ENCODE results near the gene AKT2. TPM values are rescaled to one million over a fixed set of nuclear protein-coding genes. Genes with fewer than 3 reads are reported as not detected.

The AKT2 gene
- polyA plus RNA-seq, 2 donors = 51.9 to 56.0 TPM

GRCh38 chr19:40247735-40248262 lies 37.3 kb downstream of the AKT2 start:
- Histone ChIP-seq H3K27ac (ENCODE audit: low read depth in 2 of 2, low read length in 1 of 2) (no peak overlapping the region), H3K4me1 (ENCODE audit: control insufficient read depth in 2 of 2, insufficient read depth in 2 of 2, low read length in 1 of 2) (peaks cover 0 to 3% of the 10 kb centered on the region in 2 donors), H3K4me3 (ENCODE audit: low read depth in 1 of 2, low read length in 2 of 2) (no peak overlapping the region), H3K9me3 (ENCODE audit: control insufficient read depth in 2 of 2, insufficient read depth in 1 of 2, low read depth in 1 of 2, low read length in 1 of 2) (no peaks in the 10 kb centered on the region), H3K36me3 (ENCODE audit: control insufficient read depth in 2 of 2, insufficient read depth in 2 of 2, low read length in 1 of 2) (peaks cover 12 to 24% of the 10 kb centered on the region in 2 donors), H3K27me3 (ENCODE audit: control insufficient read depth in 1 of 2, insufficient read depth in 2 of 2, low read length in 2 of 2) (no peaks in the 10 kb centered on the region)
- WGBS, 2 donors = 82 to 88% methylated on average over 12 of the region's 12 CpGs

- H3K27me3 ChIP-seq (ENCODE audit: control insufficient read depth in 1 of 2, insufficient read depth in 2 of 2, low read length in 2 of 2) = no peaks in the 10 kb centered on the region
- H3K36me3 ChIP-seq (ENCODE audit: control insufficient read depth in 2 of 2, insufficient read depth in 2 of 2, low read length in 1 of 2) = peaks cover 12 to 28% of the 10 kb centered on the region in 2 donors
- peaks cover 3 to 4% of the 10 kb centered on the region in 2 donors for H3K4me1 ChIP-seq (ENCODE audit: control insufficient read depth in 2 of 2, insufficient read depth in 2 of 2, low read length in 1 of 2)
- WGBS, 2 donors = 85 to 93% methylated on average over 6 of the region's 6 CpGs
- H3K4me3 ChIP-seq (ENCODE audit: low read depth in 1 of 2, low read length in 2 of 2) = no peak overlapping the region
- H3K27ac ChIP-seq (ENCODE audit: low read depth in 2 of 2, low read length in 1 of 2) = no peak overlapping the region
- no peaks in the 10 kb centered on the region for H3K9me3 ChIP-seq (ENCODE audit: control insufficient read depth in 2 of 2, insufficient read depth in 1 of 2, low read depth in 1 of 2, low read length in 1 of 2)
Observed at GRCh38 chr19:40247178-40247577, 38.0 kb downstream of the AKT2 start.

- 94 to 96% methylated on average over 16 of the region's 16 CpGs for WGBS, 2 donors
- H3K36me3 ChIP-seq (ENCODE audit: control insufficient read depth in 2 of 2, insufficient read depth in 2 of 2, low read length in 1 of 2) = peaks cover 12 to 29% of the 10 kb centered on the region in 2 donors
- H3K27ac ChIP-seq (ENCODE audit: low read depth in 2 of 2, low read length in 1 of 2) = no peak overlapping the region
- H3K4me3 ChIP-seq (ENCODE audit: low read depth in 1 of 2, low read length in 2 of 2) = no peak overlapping the region
- peaks cover 3 to 4% of the 10 kb centered on the region in 2 donors for H3K4me1 ChIP-seq (ENCODE audit: control insufficient read depth in 2 of 2, insufficient read depth in 2 of 2, low read length in 1 of 2)
- no peaks in the 10 kb centered on the region for H3K27me3 ChIP-seq (ENCODE audit: control insufficient read depth in 1 of 2, insufficient read depth in 2 of 2, low read length in 2 of 2)
- H3K9me3 ChIP-seq (ENCODE audit: control insufficient read depth in 2 of 2, insufficient read depth in 1 of 2, low read depth in 1 of 2, low read length in 1 of 2) = no peaks in the 10 kb centered on the region
Observed at GRCh38 chr19:40246292-40247073, 38.7 kb downstream of the AKT2 start.

DNA sequence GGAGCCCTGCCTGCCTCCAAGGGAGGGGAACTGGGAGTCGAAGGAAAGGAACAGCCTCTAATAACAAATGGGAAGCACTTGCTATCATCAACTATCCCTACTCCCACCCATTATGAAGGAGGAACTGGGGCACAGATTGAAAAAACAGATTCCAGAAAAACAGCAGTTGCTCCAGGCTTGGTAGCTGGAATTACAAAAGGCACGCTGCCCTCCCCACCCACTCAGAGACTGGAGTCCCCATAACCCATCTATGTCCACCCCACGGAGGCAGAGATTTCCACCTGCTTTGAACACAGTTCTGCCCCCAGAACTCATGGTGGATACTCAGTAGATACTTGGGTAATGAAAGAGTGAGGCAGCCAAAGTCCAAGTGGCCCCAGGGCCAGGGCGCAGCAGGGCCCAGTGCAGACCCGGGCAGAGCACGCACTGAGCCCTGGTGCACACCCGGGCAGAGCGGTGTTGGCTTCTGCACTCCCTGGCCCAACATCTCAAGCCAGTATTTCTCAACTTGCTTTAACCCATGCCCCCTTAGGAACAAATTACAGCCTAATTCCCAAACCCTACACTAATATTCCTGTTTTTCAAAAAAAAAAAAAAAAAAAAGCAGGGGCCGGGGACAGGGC lies 39.5 kb downstream of the AKT2 start:
- H3K36me3 ChIP-seq (ENCODE audit: control insufficient read depth in 2 of 2, insufficient read depth in 2 of 2, low read length in 1 of 2) = peaks cover 12 to 27% of the 10 kb centered on the region in 2 donors
- H3K4me1 ChIP-seq (ENCODE audit: control insufficient read depth in 2 of 2, insufficient read depth in 2 of 2, low read length in 1 of 2) = peaks cover 3 to 4% of the 10 kb centered on the region in 2 donors
- 76 to 78% methylated on average over 9 of the region's 9 CpGs for WGBS, 2 donors
- no peak overlapping the region for H3K27ac ChIP-seq (ENCODE audit: low read depth in 2 of 2, low read length in 1 of 2)
- H3K9me3 ChIP-seq (ENCODE audit: control insufficient read depth in 2 of 2, insufficient read depth in 1 of 2, low read depth in 1 of 2, low read length in 1 of 2) = no peaks in the 10 kb centered on the region
- no peaks in the 10 kb centered on the region for H3K27me3 ChIP-seq (ENCODE audit: control insufficient read depth in 1 of 2, insufficient read depth in 2 of 2, low read length in 2 of 2)
- H3K4me3 ChIP-seq (ENCODE audit: low read depth in 1 of 2, low read length in 2 of 2) = no peak overlapping the region

DNA sequence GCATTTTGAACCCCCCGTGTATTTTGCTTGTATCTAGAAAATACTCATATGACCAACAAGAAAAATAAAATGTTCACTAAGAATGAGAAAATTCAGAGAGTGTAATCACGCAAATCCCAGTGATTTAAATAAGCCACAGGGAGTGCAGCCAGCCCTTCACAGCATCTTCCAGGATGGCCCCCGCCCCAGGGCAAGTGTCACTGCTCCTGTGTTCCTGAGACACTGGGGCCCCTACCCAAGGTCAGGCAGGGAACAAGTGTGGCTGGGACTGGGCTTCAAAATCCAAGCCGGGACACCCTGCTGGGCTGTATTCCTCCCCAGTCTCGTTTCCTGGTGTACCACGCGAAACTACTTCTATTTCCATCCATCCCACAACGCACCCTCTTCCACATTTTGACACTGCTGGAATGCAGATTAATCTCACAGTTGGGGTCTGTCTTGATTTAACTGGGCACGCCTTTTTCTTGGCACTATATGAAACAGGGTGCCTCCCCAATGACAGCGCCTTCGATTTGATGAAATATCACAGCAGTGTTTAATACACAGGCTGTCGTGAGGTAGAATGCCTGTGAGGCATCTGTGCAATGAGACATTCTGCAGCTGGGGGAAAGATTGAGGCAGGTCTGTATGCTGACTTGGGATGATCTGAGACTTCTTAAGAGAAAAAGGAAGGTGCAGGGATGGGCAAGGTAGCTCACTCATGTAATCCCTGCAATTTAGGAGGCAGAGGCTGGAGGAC lies 40.4 kb downstream of the AKT2 start:
- Histone ChIP-seq H3K4me1 (ENCODE audit: control insufficient read depth in 2 of 2, insufficient read depth in 2 of 2, low read length in 1 of 2) (peaks cover 3 to 4% of the 10 kb centered on the region in 2 donors), H3K4me3 (ENCODE audit: low read depth in 1 of 2, low read length in 2 of 2) (no peak overlapping the region), H3K36me3 (ENCODE audit: control insufficient read depth in 2 of 2, insufficient read depth in 2 of 2, low read length in 1 of 2) (peaks cover 18 to 29% of the 10 kb centered on the region in 2 donors), H3K27ac (ENCODE audit: low read depth in 2 of 2, low read length in 1 of 2) (no peak overlapping the region), H3K27me3 (ENCODE audit: control insufficient read depth in 1 of 2, insufficient read depth in 2 of 2, low read length in 2 of 2) (no peaks in the 10 kb centered on the region), H3K9me3 (ENCODE audit: control insufficient read depth in 2 of 2, insufficient read depth in 1 of 2, low read depth in 1 of 2, low read length in 1 of 2) (no peaks in the 10 kb centered on the region)
- WGBS, 2 donors = 74% methylated on average over 12 of the region's 12 CpGs

- H3K36me3 ChIP-seq (ENCODE audit: control insufficient read depth in 2 of 2, insufficient read depth in 2 of 2, low read length in 1 of 2) = peaks cover 15 to 31% of the 10 kb centered on the region in 2 donors
- 95 to 100% methylated on average over 2 of the region's 2 CpGs for WGBS, 2 donors
Observed at GRCh38 chr19:40243181-40243580, 42.0 kb downstream of the AKT2 start.

DNA sequence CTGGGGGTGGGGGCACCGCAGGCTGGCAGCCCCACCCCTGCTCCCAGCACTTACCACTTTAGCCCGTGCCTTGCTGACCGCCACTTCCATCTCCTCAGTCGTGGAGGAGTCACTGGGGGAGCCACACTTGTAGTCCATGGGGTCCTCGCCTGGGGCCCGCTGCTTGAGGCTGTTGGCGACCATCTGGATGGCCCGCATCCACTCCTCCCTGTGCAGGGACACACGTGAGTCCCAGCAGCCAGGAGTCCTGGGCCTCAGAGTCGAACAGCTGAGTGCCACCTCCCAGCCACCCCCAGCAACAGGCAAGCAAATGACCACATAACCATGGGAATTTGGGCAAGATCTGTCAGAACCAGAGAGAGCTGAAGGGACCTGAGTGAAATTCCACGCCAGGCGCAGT lies 42.7 kb downstream of the AKT2 start:
- Histone ChIP-seq H3K4me1 (ENCODE audit: control insufficient read depth in 2 of 2, insufficient read depth in 2 of 2, low read length in 1 of 2) (peaks cover 3 to 4% of the 10 kb centered on the region in 2 donors), H3K36me3 (ENCODE audit: control insufficient read depth in 2 of 2, insufficient read depth in 2 of 2, low read length in 1 of 2) (peaks cover 17 to 32% of the 10 kb centered on the region in 2 donors), H3K4me3 (ENCODE audit: low read depth in 1 of 2, low read length in 2 of 2) (no peak overlapping the region), H3K9me3 (ENCODE audit: control insufficient read depth in 2 of 2, insufficient read depth in 1 of 2, low read depth in 1 of 2, low read length in 1 of 2) (no peaks in the 10 kb centered on the region), H3K27ac (ENCODE audit: low read depth in 2 of 2, low read length in 1 of 2) (no peak overlapping the region), H3K27me3 (ENCODE audit: control insufficient read depth in 1 of 2, insufficient read depth in 2 of 2, low read length in 2 of 2) (no peaks in the 10 kb centered on the region)
- WGBS, 2 donors = 88 to 94% methylated on average over 12 of the region's 12 CpGs

More at GRCh38 chr19:40243181-40243580, 42.0 kb downstream of the AKT2 start:
- Histone ChIP-seq H3K27ac (ENCODE audit: low read depth in 2 of 2, low read length in 1 of 2) (no peak overlapping the region), H3K27me3 (ENCODE audit: control insufficient read depth in 1 of 2, insufficient read depth in 2 of 2, low read length in 2 of 2) (no peaks in the 10 kb centered on the region), H3K4me3 (ENCODE audit: low read depth in 1 of 2, low read length in 2 of 2) (no peak overlapping the region), H3K9me3 (ENCODE audit: control insufficient read depth in 2 of 2, insufficient read depth in 1 of 2, low read depth in 1 of 2, low read length in 1 of 2) (no peaks in the 10 kb centered on the region), H3K4me1 (ENCODE audit: control insufficient read depth in 2 of 2, insufficient read depth in 2 of 2, low read length in 1 of 2) (peaks cover 3 to 4% of the 10 kb centered on the region in 2 donors)

DNA sequence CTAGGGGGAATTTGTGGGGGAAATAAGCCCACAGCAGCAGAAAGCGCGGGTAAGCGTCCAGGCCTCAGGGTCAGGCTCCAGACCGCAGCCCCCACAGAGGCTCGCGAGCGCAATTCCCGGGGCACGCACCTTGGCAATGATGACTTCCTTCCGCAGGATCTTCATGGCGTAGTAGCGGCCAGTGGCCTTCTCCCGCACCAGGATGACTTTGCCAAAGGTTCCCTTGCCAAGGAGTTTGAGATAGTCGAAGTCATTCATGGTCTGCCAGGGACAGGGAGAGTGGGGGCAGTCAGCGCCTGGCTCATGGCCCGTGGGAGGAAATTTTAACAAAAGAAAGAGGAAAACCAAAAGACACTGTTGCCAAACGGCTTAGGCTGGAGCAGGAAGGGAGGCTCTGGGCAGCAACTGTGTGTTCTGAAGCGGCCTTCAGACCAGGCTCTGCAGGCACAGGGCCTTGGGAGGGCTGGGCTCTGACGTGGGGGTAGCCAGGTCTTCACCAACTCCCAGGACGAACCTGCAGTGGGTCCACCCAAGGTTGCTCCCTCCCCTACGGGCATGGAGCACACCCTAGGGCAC lies 43.2 kb downstream of the AKT2 start:
- Histone ChIP-seq H3K27ac (ENCODE audit: low read depth in 2 of 2, low read length in 1 of 2) (no peak overlapping the region), H3K4me1 (ENCODE audit: control insufficient read depth in 2 of 2, insufficient read depth in 2 of 2, low read length in 1 of 2) (peaks cover 3 to 4% of the 10 kb centered on the region in 2 donors), H3K27me3 (ENCODE audit: control insufficient read depth in 1 of 2, insufficient read depth in 2 of 2, low read length in 2 of 2) (no peaks in the 10 kb centered on the region), H3K36me3 (ENCODE audit: control insufficient read depth in 2 of 2, insufficient read depth in 2 of 2, low read length in 1 of 2) (peaks cover 19 to 35% of the 10 kb centered on the region in 2 donors), H3K4me3 (ENCODE audit: low read depth in 1 of 2, low read length in 2 of 2) (no peak overlapping the region), H3K9me3 (ENCODE audit: control insufficient read depth in 2 of 2, insufficient read depth in 1 of 2, low read depth in 1 of 2, low read length in 1 of 2) (no peaks in the 10 kb centered on the region)
- WGBS, 2 donors = 68 to 74% methylated on average over 19 to 21 of the region's 21 CpGs
